SK-N-SH treated with all-trans-retinoic acid at 6 μM for 48 hours (cell line): ENCODE measurements around the gene RPS5.

ENCODE experiments used
- ARNTL ChIP-seq: fragments of 450-650 bp; formaldehyde crosslinking; IDR thresholded peaks from 2 replicates; pipeline ENCODE4 v1.5.0; 2020; ENCODE audit warnings: low read depth, mild to moderate bottlenecking, moderate library complexity, borderline replicate concordance
- ISL1 ChIP-seq: fragments of 250-450 bp; sonication (Bioruptor Pico); IDR thresholded peaks from 2 replicates; pipeline ENCODE4 v2.1.2; 2022; ENCODE audit warnings: mild to moderate bottlenecking, moderate library complexity
- PATZ1 ChIP-seq: fragments of 250-450 bp; sonication (Bioruptor Pico); IDR thresholded peaks from 2 replicates; pipeline ENCODE4 v1.8.0; 2020; ENCODE audit warnings: mild to moderate bottlenecking, moderate library complexity, borderline replicate concordance
- POU6F1 ChIP-seq: fragments of 250-450 bp; sonication (Bioruptor Pico); IDR thresholded peaks from 2 replicates; pipeline ENCODE4 v1.8.0; 2021; ENCODE audit warnings: low read depth, mild to moderate bottlenecking, moderate library complexity, borderline replicate concordance
- RARB ChIP-seq: fragments of 250-450 bp; sonication (Bioruptor Pico); IDR thresholded peaks from 2 replicates; pipeline ENCODE4 v1.8.0; 2021; ENCODE audit warnings: mild to moderate bottlenecking, moderate library complexity
- SNAI2 ChIP-seq: fragments of 250-450 bp; sonication (Bioruptor Pico); IDR thresholded peaks from 2 replicates; pipeline ENCODE4 v1.5.0; 2020; ENCODE audit warnings: mild to moderate bottlenecking, moderate library complexity
- TCF4 ChIP-seq: fragments of 250-450 bp; sonication (Bioruptor Pico); IDR thresholded peaks from 2 replicates; pipeline ENCODE4 v1.8.0; 2021; ENCODE audit warnings: mild to moderate bottlenecking, moderate library complexity, borderline replicate concordance
- TOX ChIP-seq: fragments of 250-450 bp; sonication (Bioruptor Pico); IDR thresholded peaks from 2 replicates; pipeline ENCODE4 v1.8.0; 2021; ENCODE audit warnings: mild to moderate bottlenecking, moderate library complexity, borderline replicate concordance

GRCh38 chr19:58440556-58440955, 53.5 kb downstream of the RPS5 start:
- TF ChIP-seq PATZ1 (CRISPR knock-in tag) (no peak), ARNTL (CRISPR knock-in tag) (no peak), ISL1 (CRISPR knock-in tag) (no peak), TOX (CRISPR knock-in tag) (no peak), SNAI2 (CRISPR knock-in tag) (no peak), RARB (CRISPR knock-in tag) (no peak), TCF4 (no peak), POU6F1 (CRISPR knock-in tag) (no peak)
